ENCODE results near the gene RFC5.

DNA sequence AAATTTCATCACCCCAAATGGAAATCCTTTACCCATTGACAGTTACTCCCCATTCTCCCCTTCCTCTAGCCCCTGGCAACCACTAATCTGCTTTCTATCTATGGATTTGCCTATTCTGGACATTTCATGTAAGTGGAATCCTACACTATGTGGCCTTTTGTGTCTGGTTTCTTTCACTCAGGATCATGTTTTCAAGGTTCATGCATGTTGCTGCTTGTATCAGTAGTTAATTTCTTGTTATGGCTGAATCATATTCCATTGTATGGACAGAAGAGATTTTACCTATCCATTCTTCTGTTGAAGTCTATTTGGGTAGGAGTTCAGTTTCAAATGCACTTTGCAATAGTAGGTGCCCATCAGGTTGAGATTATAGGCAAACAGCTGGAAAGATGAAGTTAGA, 1.4 kb downstream of the RFC5 start:
- TF ChIP-seq, protein P1, sequence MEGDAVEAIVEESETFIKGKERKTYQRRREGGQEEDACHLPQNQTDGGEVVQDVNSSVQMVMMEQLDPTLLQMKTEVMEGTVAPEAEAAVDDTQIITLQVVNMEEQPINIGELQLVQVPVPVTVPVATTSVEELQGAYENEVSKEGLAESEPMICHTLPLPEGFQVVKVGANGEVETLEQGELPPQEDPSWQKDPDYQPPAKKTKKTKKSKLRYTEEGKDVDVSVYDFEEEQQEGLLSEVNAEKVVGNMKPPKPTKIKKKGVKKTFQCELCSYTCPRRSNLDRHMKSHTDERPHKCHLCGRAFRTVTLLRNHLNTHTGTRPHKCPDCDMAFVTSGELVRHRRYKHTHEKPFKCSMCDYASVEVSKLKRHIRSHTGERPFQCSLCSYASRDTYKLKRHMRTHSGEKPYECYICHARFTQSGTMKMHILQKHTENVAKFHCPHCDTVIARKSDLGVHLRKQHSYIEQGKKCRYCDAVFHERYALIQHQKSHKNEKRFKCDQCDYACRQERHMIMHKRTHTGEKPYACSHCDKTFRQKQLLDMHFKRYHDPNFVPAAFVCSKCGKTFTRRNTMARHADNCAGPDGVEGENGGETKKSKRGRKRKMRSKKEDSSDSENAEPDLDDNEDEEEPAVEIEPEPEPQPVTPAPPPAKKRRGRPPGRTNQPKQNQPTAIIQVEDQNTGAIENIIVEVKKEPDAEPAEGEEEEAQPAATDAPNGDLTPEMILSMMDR (IDR thresholded peaks at IDR 0.05): no peak
- TF ChIP-seq POLR2A (IDR thresholded peaks at IDR 0.05): no peak
